GM12878 (cell line): Measurements from ENCODE around the gene CCBE1. TPM values are rescaled to one million over a fixed set of nuclear protein-coding genes. Genes with fewer than 3 reads are reported as not detected.

Source experiments
- ATAC-seq: fragments of 200-7000 bp; cut with Tn5 transposase; 3 replicates; pipeline ENCODE4 v1.9.1; 2020; ENCODE audit warnings: mild to moderate bottlenecking, moderate library complexity
- BruUV-seq: library from RNA; stranded (reverse); fragments of 400-500 nt; replicated peaks from 2 replicates; lab custom pipeline; 2021; lab: Mats Ljungman, UMichigan
- CTCF ChIA-PET: fragments of 300-600 bp; sonication (Branson Sonifier 250); formaldehyde crosslinking; extraction: SDS; loops from one replicate; lab custom pipeline; 2021; ENCODE audit warnings: inconsistent platforms; lab: Yijun Ruan, JAX
- POLR2A ChIA-PET: fragments of 350-600 bp; formaldehyde crosslinking; extraction: SDS; loops from one replicate; lab custom pipeline; 2021; ENCODE audit warnings: inconsistent platforms; lab: Charles Lee
- RAD21 ChIA-PET: fragments of 300-600 bp; sonication (Branson Sonifier 250); formaldehyde crosslinking; loops from one replicate; lab custom pipeline; 2023; ENCODE audit warnings: antibody characterized with exemption; ENCODE audit not compliant: unreplicated experiment; lab: Charles Lee
- SMC1A ChIA-PET: fragments of 300-600 bp; sonication (Branson Sonifier 250); formaldehyde crosslinking; loops from one replicate; lab custom pipeline; 2023; ENCODE audit not compliant: unreplicated experiment, uncharacterized antibody; lab: Charles Lee
- DNase-seq: peaks from one replicate; pipeline ENCODE4 v3.0.0-alpha.2; 2011; ENCODE audit warnings: low read depth, low spot score
- FAIRE-seq: peaks from 3 replicates; lab custom pipeline; 2011; peaks lifted over from hg19 to GRCh38; lab: Jason Lieb, UNC
- H2AFZ ChIP-seq: 2 replicates; pipeline ENCODE4 v1.6.0; 2011; ENCODE audit warnings: low read depth, low read length, control low read depth; ENCODE audit not compliant: control insufficient read depth
- H3K27ac ChIP-seq: 2 replicates; pipeline ENCODE4 v1.5.1; 2011; ENCODE audit warnings: control low read depth; ENCODE audit not compliant: control insufficient read depth, insufficient read depth
- H3K27me3 ChIP-seq, 2 experiments: replicated peaks in 1 of 2; 2 replicates each; pipeline versions ENCODE4 v1.6.0 to v1.6.1; 2011; ENCODE audit warnings: low read length in 1 of 2; ENCODE audit not compliant: control insufficient read depth in 2 of 2, insufficient read depth in 2 of 2
- H3K36me3 ChIP-seq, 2 experiments: 2 replicates each; pipeline ENCODE4 v1.5.1; 2011; ENCODE audit warnings: low read length in 1 of 2; ENCODE audit not compliant: control insufficient read depth in 2 of 2, insufficient read depth in 2 of 2
- H3K4me1 ChIP-seq: 2 replicates; pipeline ENCODE4 v1.6.1; 2011; ENCODE audit warnings: mild to moderate bottlenecking, low read length, moderate library complexity, mixed read lengths; ENCODE audit not compliant: control insufficient read depth, insufficient read depth
- H3K4me2 ChIP-seq: 2 replicates; pipeline ENCODE4 v1.6.0; 2011; ENCODE audit warnings: control low read depth; ENCODE audit not compliant: control insufficient read depth, insufficient read depth
- H3K4me3 ChIP-seq: fragments of 200-600 bp; sonication (generic); 2 replicates; pipeline ENCODE4 v1.5.1; 2016
- H3K79me2 ChIP-seq: 2 replicates; pipeline ENCODE4 v1.6.0; 2011; ENCODE audit warnings: low read length; ENCODE audit not compliant: control insufficient read depth, insufficient read depth
- H3K9ac ChIP-seq: 2 replicates; pipeline ENCODE4 v1.8.0; 2011; ENCODE audit warnings: low read length, control low read depth, mixed read lengths; ENCODE audit not compliant: control insufficient read depth, insufficient read depth
- H3K9me3 ChIP-seq: replicated peaks from 3 replicates; pipeline ENCODE4 v1.5.1; 2011; ENCODE audit warnings: mild to moderate bottlenecking, low read length; ENCODE audit not compliant: control insufficient read depth, insufficient read depth
- H4K20me1 ChIP-seq: 2 replicates; pipeline ENCODE4 v1.6.0; 2011; ENCODE audit not compliant: control insufficient read depth, insufficient read depth
- BCL11A ChIP-seq: IDR thresholded peaks from 2 replicates; pipeline ENCODE4 v1.6.1; 2011; ENCODE audit warnings: low read depth, low read length
- CTCF ChIP-seq, 3 experiments: IDR thresholded peaks in 2 of 3; conservative IDR thresholded peaks in 1 of 3; 2 replicates each; pipeline ENCODE4 v1.5.1; 2011; ENCODE audit warnings: low read depth in 3 of 3, low read length in 3 of 3, mild to moderate bottlenecking in 3 of 3, control low read depth in 2 of 3, moderate library complexity in 2 of 3, inconsistent platforms in 1 of 3, mixed read lengths in 1 of 3; ENCODE audit not compliant: control insufficient read depth in 2 of 3, insufficient read depth in 1 of 3; ENCODE audit errors: extremely low read depth in 1 of 3
- E2F4 ChIP-seq: IDR thresholded peaks from 2 replicates; pipeline ENCODE4 v1.6.1; 2012; ENCODE audit warnings: low read depth, low read length, improper control_type of control experiment
- FOS ChIP-seq: IDR thresholded peaks from 3 replicates; pipeline ENCODE4 v1.6.1; 2011; ENCODE audit warnings: borderline replicate concordance; ENCODE audit not compliant: insufficient read length; ENCODE audit errors: extremely low read depth
- FOXK2 ChIP-seq: fragments of 450-650 bp; IDR thresholded peaks from 2 replicates; pipeline ENCODE4 v1.6.1; 2017; ENCODE audit warnings: mild to moderate bottlenecking, moderate library complexity
- HDAC2 ChIP-seq: fragments of 200-600 bp; sonication (generic); IDR thresholded peaks from 2 replicates; pipeline ENCODE4 v1.6.1; 2017
- MTA2 ChIP-seq: fragments of 450-650 bp; IDR thresholded peaks from 2 replicates; pipeline ENCODE4 v1.6.1; 2016; ENCODE audit warnings: low read depth, mild to moderate bottlenecking, moderate library complexity
- POLR2A ChIP-seq: IDR thresholded peaks from 2 replicates; pipeline ENCODE4 v1.6.1; 2011; ENCODE audit warnings: low read depth, mild to moderate bottlenecking, low read length
- POLR2AphosphoS2 ChIP-seq: IDR thresholded peaks from 2 replicates; pipeline ENCODE4 v1.6.1; 2011; ENCODE audit warnings: low read depth, mild to moderate bottlenecking, low read length, improper control_type of control experiment, moderate library complexity
- POU2F2 ChIP-seq: IDR thresholded peaks from 3 replicates; pipeline ENCODE4 v1.6.1; 2011; ENCODE audit warnings: low read depth, mild to moderate bottlenecking, low read length, borderline replicate concordance
- RCOR1 ChIP-seq: conservative IDR thresholded peaks from 2 replicates; pipeline ENCODE4 v1.6.1; 2012; ENCODE audit warnings: low read depth, low read length, improper control_type of control experiment
- WGBS: methylation state at CpG from one replicate; pipeline ENCODE4 v1.1.6; 2016; ENCODE audit warnings: low lambda C conversion rate; ENCODE audit not compliant: insufficient replicate concordance, insufficient coverage; ENCODE audit errors: missing lambda C conversion rate; 5-methylcytosine and 5-hydroxymethylcytosine counted together
- in situ Hi-C: fragments of 300-500 bp; cut with MboI; formaldehyde crosslinking; loops from 9 replicates; pipeline ENCODE4 v1.14.3; 2018; ENCODE audit warnings: mixed read lengths
- intact Hi-C: fragments of 100-400 bp; cut with micrococcal nuclease; formaldehyde crosslinking; loops from one replicate; pipeline ENCODE4 v1.14.2; 2022; ENCODE audit not compliant: unreplicated experiment
- polyA plus RNA-seq, 11 experiments: library from polyadenylated mRNA; depleted of rRNA in 4 of 11; unstranded in 6 of 11; stranded (reverse) in 5 of 11; fragments of >200 nt; fragmentation: Nextera tagmentation in 4 of 11; fragmentation: Illumina TruSeq in 1 of 11; extraction: Ambion mirVana in 4 of 11; extraction: Trizol in 1 of 11; gene quantifications; 1 replicate in 1 of 11; 2 replicates in 10 of 11; pipeline versions ENCODE4 v1.2.1 to v1.2.3, GENCODE V29; 2011 to 2016; ENCODE audit warnings: inconsistent platforms in 2 of 11, missing spikeins in 2 of 11, low read depth in 1 of 11
- total RNA-seq, 4 experiments: library from RNA; depleted of rRNA in 3 of 4; stranded (reverse); fragments of >200 nt in 3 of 4; fragmentation: Illumina TruSeq in 1 of 4; extraction: Trizol in 1 of 4; gene quantifications; 2 replicates each; pipeline versions ENCODE4 v1.2.1 to v1.2.3, GENCODE V29; 2013 to 2021

CCBE1 gene
- total and polyA plus RNA-seq, 10 of the 15 experiments (the other 5 are each of a cell fraction or from before 2014, with no cell fraction given), result 0.03 to 0.49 (median 0.04) TPM; not detected in 7

GRCh38 chr18:59619816-59620215 lies 77.4 kb downstream of the CCBE1 start:
- 22% methylated on average over 3 of the region's 3 CpGs for WGBS
- ChIA-PET RAD21 (no interaction called here), POLR2A (no interaction called here), SMC1A (no interaction called here), CTCF (no interaction called here)
- Histone ChIP-seq H2AFZ (no peak overlapping the region), H3K27ac (no peak overlapping the region), H4K20me1 (no peaks in the 10 kb centered on the region), H3K36me3 (no peaks in the 10 kb centered on the region), H3K9ac (no peak overlapping the region), H3K4me1 (no peaks in the 10 kb centered on the region), H3K79me2 (no peaks in the 10 kb centered on the region), H3K4me2 (no peak overlapping the region), H3K27me3 (peaks cover 5 to 8% of the 10 kb centered on the region in 2 experiments), H3K4me3 (no peak overlapping the region), H3K9me3 (no peaks in the 10 kb centered on the region)
- BruUV-seq, result no TSS peak
- in situ Hi-C loops (no loop called here), intact Hi-C loops (no loop called here)
- TF ChIP-seq E2F4, result no peak
- no peak for TF ChIP-seq POLR2AphosphoS2
- no peak for TF ChIP-seq FOS
- ATAC-seq (no peak), DNase-seq (no peak), FAIRE-seq (no peak)

DNA sequence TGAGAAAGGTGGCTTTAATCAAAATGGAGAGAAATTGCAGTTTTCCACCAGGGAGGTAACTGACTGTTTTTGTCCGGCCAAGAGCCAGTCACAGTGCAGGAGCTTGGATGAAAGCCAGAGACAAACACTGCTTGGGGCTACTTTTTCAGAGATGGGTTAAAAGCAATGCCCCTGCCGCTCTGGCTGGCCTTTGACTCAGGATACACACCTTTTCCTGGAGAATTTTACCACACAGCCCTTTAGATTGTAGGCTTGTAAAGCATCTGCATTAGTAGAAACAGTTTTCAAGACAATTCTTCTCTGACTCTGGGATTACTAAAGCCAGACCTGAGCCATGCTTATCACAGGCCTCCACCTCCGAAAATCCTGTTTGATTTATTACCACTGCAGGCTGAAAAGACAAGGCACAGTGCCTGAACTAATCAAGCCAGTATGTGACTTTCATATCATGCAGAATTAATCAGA lies 79.7 kb downstream of the CCBE1 start:
- no peak overlapping the region for H2AFZ ChIP-seq
- ATAC-seq (no peak), FAIRE-seq (no peak), DNase-seq (no peak)
- H3K79me2 ChIP-seq, result no peaks in the 10 kb centered on the region
- ChIA-PET RAD21 (interaction anchor here (0.7 kb wide), 2 partner anchors 82 to 745 kb away, joined by 3 read pairs; no protein-coding TSS in a partner anchor), SMC1A (interaction anchor here (1.0 kb wide), 1 partner anchor 183 kb away, joined by 3 read pairs; no protein-coding TSS in a partner anchor)
- H3K9me3 ChIP-seq, result no peaks in the 10 kb centered on the region
- BruUV-seq, result no TSS peak
- no peak overlapping the region for H3K27ac ChIP-seq
- WGBS, result 0% methylated on average over 3 of the region's 3 CpGs
- no peak overlapping the region for H3K4me2 ChIP-seq
- H3K4me3 ChIP-seq, result no peak overlapping the region
- in situ Hi-C loops (no loop called here), intact Hi-C loops (no loop called here)
- no peaks in the 10 kb centered on the region for H3K36me3 ChIP-seq
- TF ChIP-seq MTA2 (no peak), POLR2A (no peak), HDAC2 (no peak), POU2F2 (no peak), CTCF (IDR thresholded peaks at IDR 0.05 in 2 of 3, conservative IDR thresholded peaks at IDR 0.05 in 1 of 3; ENCODE audit: control insufficient read depth in 2 of 3, extremely low read depth in 1 of 3, insufficient read depth in 1 of 3, low read depth in 3 of 3, low read length in 3 of 3) (no peak), FOXK2 (no peak), BCL11A (no peak), RCOR1 (no peak)
- TF ChIP-seq, all 136 proteins: peak for 0
- POLR2A ChIA-PET, result no interaction called here
- CTCF ChIA-PET, result interaction anchor here (1.2 to 2.2 kb wide), 2 partner anchors 14 to 206 kb away, joined by 3 to 5 read pairs; no protein-coding TSS in a partner anchor
- H3K27me3 ChIP-seq, result peaks cover 5 to 8% of the 10 kb centered on the region in 2 experiments
- H3K4me1 ChIP-seq, result no peaks in the 10 kb centered on the region
- no peak overlapping the region for H3K9ac ChIP-seq
- no peaks in the 10 kb centered on the region for H4K20me1 ChIP-seq
